Left forelimb (tissue), 1 donor: ENCODE data around the gene ANXA1.

Experiments
- DNase-seq: peaks from one replicate; pipeline ENCODE4 v3.0.0-alpha.2; 2018; ENCODE audit warnings: low spot score

The ANXA1 gene

DNA sequence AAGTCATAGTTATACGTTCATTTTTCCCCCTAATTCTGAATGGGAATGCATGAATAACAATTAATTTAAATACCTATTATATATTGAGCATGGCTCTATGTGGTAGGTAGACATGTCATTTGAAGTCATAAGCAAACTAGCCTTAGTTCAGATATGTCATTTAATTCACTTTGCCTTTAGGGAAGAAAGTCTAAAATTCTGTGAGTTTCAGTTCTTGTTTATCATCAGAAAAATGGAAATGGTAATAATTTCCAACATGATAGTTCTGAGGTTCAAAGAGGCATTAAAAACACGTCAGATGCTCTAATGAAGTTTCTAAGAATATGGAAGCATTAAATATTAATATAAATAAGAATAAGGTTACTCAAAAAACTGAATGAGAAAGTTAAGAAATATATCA, 13.1 kb upstream of the ANXA1 start:
- no peak for DNase-seq

DNA sequence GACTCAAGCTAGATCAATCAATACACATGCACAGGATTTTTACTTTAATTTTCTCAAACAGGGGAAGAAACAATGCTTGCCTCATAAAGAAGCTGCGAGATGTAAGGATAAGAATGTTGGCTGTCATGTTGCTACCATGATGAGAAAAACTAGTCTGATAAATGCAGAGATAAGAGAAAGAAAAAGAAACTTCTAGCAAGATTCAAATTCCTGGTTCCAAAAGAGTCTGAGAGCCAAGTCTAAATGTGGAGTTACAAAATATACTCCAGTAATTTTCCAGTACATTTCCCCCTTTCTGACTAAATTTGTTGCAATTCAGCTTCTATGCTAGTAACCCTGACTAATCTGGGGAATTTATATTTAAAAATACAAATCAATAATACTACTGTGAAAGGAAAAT, 10.4 kb upstream of the ANXA1 start:
- no peak for DNase-seq

DNA sequence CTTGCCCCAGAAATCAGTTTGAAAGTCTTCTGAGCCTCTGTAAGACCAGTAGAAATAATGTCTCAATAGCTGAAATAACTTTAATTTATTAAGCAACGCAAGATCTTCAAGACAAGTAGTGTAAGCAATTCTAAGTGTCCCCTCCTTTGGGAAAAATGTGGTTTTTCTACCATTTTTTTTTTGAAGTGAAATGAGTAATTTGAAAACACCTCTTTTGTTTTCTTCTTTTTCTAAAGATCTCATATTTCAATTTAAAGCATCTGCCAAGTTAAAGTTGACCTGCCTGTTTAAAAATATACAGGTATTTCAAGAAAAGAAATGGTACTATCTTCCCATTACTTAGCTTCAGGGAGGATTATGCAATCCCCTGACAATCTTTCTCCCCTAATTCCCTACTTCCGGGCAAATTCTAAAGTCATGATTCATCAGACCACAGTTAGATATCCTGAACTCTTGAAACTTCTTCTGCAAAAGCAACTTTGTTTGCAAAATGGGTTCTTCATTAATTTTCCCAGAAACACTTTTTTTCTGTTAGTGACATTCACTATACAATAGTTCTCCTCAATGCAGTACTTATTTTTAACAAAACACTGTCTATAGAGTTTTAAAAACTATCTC, 7.8 kb upstream of the ANXA1 start:
- DNase-seq: no peak

DNA sequence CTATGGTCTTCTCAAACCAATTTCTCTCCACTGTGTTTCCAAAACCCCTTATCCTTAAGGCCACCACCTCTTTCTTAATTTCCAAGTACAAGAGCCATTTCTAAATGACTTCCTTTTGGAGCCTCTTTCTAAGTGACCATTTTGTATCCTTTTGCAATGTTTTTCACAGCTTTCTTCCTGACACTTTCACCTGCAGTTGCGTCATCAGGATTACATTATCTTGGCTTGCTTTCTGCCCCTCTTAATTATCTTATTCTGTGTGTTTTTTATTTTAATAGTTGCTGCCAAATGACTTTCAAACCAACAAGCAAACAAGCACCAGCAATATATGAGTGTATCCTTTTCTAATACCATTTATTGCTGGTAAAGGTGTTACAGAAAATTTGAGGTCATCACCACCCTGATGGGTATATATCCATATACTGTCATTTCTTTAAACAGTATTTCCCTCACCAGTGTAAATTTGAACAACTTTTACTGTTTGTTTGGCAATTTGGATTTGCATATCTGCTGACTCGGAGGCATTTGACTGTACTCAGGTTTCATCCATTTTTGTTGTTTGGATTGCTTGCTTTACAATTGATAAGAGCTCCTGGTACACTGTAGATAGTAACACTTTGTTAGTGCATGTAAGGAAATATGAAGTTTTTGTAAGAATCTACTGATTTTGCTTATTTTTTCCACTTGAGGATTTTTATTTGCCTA, 5.4 kb upstream of the ANXA1 start:
- DNase-seq: no peak

DNA sequence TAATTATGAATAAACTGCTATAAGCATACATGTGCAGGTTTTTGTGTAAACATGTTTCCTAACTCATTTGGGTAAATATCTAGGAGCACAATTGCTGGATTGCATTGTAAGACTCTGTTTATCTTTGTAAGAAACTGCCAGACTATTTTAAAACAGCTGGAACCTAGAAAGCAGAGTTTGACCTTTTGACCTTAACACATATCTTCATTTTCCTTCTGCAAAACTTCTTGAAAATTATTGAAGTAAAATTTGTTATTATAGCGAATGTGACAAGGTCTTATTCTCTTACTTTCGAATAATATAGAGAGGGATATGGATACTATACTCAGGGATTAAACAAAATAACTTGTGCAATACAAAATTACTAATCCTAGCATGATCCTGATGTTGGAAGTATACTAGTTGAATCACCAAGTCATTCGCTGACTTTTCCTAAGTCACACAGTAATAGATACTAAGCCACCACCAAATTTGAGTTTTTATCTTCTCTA, 3.2 kb upstream of the ANXA1 start:
- no peak for DNase-seq

DNA sequence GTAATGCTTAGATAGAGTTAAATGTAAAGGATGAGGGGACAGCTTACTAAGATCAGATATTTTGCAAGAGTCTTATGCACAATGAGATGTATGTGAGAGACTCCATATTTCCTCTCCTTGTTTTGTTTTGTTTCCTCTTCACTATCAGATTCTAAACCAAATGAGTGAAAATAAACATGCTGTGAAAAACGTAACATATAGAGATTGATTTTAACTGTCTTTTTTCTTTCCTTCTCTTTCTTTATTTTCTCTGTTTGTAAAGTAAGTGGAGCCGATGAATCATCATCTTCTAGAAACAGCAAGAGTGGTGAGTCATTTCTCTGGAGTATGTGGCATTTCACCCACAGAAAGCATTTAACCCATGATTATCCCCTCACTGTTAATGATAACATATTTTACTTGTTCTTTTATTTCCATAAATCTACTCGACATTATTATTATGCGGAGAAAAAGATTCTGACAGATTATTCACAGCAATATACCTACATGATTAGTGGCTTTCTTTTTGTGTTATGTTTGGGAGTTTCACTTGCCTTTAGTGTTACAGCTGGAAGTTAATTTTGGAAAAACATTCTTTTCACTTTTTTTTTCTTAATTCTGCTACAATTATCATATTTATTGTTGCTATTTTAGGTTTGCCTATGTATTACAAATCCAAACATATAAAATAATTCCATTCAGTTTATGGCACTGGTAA, 2.1 kb upstream of the ANXA1 start:
- DNase-seq: no peak

DNA sequence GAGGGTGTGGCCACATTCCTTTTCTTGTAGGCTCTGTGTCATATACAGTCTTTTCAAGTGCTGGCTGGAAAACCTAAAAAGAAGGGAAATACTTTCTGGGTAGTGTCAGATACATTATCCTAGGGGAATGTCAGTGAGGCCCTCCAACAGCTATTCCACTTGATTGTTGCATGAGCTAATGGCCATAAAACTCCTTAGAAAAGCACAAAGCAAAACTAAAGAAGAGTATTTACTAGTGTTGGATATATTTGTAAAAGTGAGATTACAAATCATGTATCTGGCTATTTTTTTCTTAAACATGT, 829 bp downstream of the ANXA1 start:
- DNase-seq: no peak

DNA sequence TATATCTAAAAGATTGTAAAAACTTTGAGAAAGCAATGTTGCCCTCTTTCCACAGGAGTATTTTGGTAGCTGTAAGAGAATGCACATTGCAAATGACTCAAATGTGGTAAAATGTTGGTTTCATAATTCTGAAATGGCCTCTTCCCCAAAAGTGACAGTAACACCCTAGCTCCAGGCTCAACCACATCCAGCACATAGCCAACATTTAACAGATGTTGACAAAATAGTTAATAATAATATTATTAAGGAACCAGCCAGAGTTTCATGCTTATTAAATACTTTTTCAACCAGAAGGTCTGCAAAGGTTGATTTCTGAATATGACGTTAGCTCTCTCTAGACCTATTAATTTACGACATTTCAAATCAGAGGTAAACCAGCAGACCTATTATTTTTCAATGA, 1.3 kb downstream of the ANXA1 start:
- DNase-seq: no peak

DNA sequence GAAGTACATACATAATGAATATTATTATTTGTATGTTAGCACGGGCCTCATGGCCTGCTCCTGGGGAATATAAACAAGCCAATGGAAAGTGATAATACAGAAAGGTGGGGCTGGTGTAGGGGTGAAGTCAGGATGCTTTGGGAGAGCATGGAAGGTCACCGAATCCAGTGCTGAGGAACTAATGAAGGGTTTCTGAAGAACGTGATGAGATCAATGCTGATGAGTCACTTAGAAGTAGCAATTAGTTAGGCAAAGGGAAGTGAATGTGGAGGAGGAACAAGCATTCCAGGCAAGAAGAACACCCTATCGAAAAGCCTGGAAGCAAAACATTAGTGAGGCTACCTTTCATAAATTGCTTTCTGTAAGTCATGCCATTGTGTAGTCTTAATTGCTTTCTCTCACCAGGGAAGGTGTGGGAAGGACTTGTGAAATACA, 2.1 kb downstream of the ANXA1 start:
- DNase-seq: no peak

DNA sequence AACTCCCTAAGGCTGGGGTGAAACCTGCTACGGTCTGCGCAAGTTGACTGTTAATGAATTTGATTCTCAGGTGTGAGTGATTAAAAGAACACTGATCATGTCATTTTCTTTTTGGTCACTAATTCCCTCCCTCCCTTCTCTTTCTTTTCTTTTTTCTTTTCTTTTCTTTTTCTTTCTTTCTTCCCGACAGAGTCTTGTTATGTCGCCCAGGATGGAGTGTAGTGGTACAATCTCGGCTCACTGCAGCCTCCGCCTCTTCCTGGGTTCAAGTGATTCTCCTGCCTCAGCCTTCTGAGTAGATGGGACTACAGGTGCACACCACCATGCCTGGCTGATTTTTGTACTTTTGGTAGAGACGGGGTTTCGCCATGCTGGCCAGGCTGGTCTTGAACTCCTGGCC, 2.6 kb downstream of the ANXA1 start:
- DNase-seq: no peak

DNA sequence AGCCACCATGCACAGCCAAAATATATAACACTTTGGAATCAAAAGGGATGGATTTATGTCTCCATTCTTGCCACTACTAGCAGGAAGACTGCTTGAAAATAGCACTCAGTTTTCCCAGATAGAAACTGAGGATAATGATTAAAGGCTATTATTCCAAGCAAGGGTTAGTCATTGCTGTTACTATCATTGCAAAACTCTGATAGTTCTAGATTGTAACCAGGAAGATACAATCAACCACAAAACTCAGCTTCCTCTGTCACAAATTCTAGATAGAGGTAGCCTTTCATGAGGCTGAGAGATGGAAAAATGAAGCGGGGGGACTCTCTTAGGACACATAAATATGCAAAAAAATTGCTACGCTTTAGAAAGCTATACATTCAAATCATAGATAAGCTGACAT, 3.1 kb downstream of the ANXA1 start:
- no peak for DNase-seq

DNA sequence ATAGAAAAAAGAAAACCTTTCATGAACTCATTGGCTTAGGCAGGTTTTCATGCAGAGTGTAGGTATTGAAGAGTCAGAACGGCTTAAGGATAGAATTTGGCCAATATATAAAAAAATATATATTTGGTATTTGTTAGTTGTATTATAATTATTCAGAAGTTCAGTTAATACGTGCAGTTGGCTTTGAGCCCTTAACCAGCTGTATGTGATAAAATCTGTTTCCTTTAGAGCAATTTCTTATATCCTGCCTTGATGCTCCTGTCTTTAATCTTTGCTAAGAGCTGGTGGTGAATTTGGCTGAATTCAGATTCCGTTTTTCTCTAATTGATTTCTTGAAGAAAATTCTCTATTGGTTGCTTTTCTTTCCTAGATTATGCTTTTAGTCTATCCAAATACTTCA, 3.7 kb downstream of the ANXA1 start:
- no peak for DNase-seq

DNA sequence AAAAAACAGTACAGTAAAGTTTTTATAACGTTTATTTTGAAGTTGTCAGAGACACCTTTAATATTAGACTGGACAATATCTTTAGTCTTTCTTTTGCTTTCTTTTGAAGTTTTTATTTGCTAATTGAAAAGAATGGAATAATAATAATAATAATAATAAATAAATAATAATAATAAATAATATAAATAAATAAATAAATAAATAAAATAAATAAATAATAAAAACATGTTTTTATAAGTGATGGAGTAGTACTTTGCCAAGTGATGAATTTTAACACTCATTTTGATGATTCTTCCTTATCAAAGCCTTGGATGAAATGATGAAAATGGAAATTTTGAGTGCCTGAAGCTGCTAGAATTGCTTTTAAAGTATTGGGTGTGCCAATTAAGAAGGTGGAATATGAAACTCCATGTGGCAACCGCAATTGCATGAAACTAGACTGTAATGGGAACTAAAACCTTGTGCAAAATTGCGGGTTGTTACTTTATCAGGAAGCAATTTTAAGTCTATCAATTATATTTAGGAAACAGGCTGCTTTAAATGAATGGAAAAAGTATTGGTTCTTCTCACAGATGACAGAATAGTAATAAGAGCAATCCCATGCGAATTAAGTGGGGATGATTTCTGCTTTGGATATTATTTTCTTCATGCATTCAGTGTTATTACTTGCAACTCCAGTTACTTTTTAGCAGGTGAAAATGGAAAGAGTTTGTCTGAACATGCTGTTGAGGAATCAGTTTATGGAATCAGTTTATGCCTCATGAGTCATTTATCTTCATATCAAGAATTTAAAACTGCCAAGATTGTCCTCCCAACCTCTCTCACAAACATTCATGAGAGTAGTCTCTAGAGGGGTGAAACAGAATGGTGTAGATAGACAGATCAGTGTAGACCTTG, 4.6 kb downstream of the ANXA1 start:
- no peak for DNase-seq

DNA sequence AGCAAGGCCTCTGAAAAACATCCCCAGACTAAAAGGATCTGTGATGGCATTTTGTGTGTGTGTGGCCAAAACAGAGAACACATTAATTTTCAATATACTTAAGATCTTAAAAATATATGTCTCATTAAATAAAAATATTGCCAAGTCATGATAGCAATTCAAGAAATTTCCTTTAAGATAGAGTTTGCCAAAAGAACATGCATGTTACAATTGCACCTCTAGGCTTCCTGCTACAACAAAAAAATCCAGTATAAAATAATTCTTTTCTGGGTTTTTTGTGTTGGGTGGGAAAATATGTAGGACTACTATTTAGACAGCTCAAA, 5.2 kb downstream of the ANXA1 start:
- DNase-seq: no peak

DNA sequence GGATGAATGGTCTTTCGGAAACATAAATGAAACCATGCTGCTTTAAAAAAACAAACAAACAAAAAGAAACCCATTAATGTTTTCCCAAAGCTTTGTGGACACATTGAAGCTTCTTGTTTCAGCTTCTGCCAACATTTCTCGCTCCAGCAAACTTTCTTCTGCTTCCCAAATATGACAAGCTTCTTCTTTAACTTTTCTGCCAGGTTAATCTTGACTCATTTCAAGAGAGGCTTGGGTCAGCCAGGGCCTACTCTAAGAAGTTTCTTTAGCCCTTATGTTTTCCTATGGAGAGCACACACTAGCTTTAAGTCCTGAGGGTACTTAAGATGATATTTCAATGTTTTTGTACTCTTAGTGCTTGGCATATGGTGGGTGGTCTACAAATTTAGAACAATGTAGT, 6.1 kb downstream of the ANXA1 start:
- DNase-seq: no peak

DNA sequence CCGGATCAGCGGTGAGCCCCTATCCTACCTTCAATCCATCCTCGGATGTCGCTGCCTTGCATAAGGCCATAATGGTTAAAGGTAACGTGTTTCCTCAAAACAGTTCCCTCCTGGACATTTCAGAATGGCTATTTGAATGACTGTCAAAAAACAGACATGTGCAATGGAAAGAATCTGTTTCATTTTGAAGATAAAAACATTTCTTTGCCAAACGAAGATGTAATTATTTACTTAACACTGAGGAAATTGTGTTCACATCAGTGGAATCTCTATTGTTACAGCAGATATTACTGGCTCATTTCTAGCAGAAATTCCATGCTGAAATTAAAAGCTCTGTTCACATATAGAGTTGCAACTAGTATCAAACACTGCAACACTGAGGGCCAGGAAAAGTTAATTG, 7.1 kb downstream of the ANXA1 start:
- no peak for DNase-seq

DNA sequence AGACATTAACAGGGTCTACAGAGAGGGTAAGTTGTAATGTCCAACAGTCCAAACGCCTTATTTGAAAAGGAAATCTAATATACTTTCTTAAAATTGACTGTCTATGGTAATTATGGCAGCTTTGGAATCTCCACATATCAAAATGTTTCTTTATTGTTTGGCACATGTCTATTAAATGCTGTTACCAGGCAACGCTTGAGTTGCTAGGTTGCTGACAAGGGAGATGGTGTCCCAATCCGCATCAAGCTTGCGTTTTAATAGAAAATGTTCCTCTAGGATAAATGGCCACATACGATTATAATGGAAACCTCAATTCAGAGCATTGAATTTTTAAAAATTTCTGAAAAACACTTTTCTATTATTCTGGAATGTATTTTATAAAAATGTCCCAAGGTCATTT, 9.2 kb downstream of the ANXA1 start:
- DNase-seq: no peak

DNA sequence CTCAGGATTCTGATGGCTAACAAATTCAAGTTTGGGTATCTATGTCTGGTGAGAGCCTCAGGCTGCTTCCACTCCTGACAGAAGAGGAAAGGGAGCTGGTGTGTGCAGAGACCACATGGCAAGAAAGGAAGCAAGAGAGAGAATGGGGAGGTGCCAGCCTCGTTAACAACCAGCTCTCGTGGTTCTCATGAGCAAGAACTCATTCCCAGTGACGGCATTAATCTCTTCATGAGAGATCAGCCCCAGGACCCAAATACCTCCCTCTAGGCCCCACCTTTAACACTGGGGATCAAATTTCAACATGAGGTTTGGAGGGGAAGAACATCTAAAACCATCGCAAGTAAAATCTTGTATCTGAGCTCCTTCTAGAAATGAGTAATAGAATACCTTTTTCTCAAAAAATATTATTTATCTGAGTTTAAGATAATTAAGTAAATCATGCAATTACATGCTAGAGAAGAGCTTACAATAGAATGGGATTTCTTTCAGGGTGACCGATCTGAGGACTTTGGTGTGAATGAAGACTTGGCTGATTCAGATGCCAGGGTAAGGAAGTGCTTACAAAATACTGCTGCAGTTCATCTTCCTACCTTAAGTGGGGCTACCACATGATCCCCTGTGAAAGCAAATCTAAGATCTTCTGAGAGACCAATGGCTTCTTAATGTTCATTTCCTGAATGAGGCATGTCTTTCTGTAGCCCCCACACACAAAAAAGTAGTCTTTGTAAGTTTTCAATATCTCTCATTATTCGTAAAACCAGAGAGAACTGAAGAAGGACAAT, 11.5 kb downstream of the ANXA1 start:
- no peak for DNase-seq

DNA sequence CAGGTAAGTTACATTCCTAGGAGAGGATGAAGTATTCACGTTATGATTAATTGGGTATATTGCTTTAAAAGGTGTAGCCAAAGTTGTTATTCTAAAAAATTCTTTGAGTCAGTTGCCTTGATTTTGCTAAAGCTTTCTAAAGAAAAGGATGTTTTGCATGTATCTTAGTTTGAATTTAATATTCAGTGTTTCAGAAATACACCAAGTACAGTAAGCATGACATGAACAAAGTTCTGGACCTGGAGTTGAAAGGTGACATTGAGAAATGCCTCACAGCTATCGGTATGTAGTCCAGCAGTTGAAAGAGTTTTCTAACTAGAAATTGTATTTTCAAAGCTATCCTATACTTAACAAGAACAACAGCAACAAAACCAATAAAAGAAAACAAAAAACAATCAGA, 14.2 kb downstream of the ANXA1 start:
- no peak for DNase-seq

DNA sequence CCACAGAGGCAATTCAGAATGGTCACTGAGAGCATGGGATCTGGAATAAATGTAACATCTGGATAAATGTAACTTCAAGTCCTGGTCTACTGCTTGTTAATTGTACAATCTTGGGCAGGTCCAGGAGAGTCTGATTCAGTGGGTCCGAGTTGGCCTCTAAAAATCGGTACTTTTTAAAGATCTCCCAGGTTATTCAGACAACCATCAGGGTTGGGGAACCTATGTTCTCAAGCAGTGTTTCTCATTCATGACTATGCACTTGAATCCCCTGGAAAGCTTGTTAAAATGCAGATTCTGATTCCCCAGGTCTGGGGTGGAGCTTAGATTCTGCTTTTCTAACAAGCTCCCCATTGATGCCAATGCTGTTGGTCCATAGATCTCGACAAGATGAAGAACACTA, 14.8 kb downstream of the ANXA1 start:
- no peak for DNase-seq

DNA sequence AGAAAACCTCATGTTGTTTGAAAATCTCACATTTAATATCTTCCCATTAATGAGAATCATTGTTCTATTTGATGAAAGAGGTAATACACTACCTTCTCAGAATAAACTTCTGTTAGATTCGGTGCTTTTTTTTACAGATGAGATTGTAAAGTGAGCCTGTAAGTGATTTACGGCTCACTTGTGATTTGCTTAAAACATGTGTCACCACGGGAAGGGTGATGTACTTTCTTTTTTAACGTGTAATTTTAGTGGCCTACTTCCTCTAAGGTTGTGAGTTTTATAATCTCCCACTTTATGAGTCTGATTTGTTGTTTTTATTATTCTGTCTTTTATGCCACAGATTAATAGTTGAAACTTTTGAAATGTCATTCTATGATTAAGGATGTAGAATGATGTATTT, 15.9 kb downstream of the ANXA1 start:
- no peak for DNase-seq
